ENCODE measurements around the gene BID.

- no peak for TF ChIP-seq CTCF (IDR thresholded peaks at IDR 0.05)
- TF ChIP-seq ZFX (IDR thresholded peaks at IDR 0.05; ENCODE audit: borderline replicate concordance), result no peak
These were observed 40.1 kb downstream of the BID start for GRCh38 chr22:17734187-17734586.

Data from 22Rv1 (cell line).